Renal pelvis (tissue), 4 donors: Measurements from ENCODE around the gene VMA21. TPM values are rescaled to one million over a fixed set of nuclear protein-coding genes. Genes with fewer than 3 reads are reported as not detected.

Experiments used
- DNase-seq: peaks from one replicate; pipeline ENCODE4 v3.0.0-alpha.2; 2013
- polyA plus RNA-seq, 3 donors: library from polyadenylated mRNA; unstranded; fragments of 120-200 nt; gene quantifications; one replicate each; pipeline ENCODE4 v1.2.1, GENCODE V29; 2013; ENCODE audit not compliant: insufficient read length in 3 of 3

Gene VMA21
- polyA plus RNA-seq, 3 donors: 22.2 to 29.9 (median 26.5) TPM

GRCh38 chrX:151424505-151424904, 27.5 kb downstream of the VMA21 start:
- no peak for DNase-seq

DNA sequence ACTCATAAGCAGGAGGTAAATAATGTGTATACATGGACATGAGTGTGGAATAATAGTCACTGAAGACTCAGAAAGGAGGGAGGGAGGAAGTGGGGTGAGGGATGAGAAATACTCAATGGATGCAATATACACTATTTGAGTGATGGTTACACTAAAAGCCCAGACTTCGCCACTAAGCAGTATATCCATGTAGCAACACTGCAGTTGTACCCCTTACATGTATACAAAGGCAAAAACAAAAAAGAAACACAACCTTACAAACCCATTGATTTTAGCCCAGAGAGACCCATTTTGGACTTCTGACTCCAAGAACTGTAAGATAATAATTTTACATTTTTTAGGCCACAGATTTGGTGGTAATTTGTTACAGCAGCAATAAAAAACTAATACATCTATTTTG, 51.5 kb downstream of the VMA21 start:
- no peak for DNase-seq

- DNase-seq: no peak
These were observed 61.8 kb downstream of the VMA21 start for GRCh38 chrX:151458824-151459223.

Other genes starting within 250 kb of the VMA21 start
- gene GPR50, start 220.6 kb upstream of the VMA21 start, polyA plus RNA-seq: not detected
- gene PASD1, start 166.5 kb downstream of the VMA21 start, polyA plus RNA-seq: not detected